NCI-H510A (cell line): Measurements from ENCODE around the gene SMIM35.
"Not testable (repeated sequence)": the region's sequence is repeated elsewhere in the genome, so short reads cannot be mapped to it uniquely, and the experiment has no call there.

Source experiments
- DNase-seq: peaks from one replicate; lab custom pipeline; 2025; lab: John Stamatoyannopoulos, UW

Gene SMIM35

GRCh38 chr11:118080296-118080695 is 6.5 kb downstream of the SMIM35 start:
- DNase-seq: no peak

DNA sequence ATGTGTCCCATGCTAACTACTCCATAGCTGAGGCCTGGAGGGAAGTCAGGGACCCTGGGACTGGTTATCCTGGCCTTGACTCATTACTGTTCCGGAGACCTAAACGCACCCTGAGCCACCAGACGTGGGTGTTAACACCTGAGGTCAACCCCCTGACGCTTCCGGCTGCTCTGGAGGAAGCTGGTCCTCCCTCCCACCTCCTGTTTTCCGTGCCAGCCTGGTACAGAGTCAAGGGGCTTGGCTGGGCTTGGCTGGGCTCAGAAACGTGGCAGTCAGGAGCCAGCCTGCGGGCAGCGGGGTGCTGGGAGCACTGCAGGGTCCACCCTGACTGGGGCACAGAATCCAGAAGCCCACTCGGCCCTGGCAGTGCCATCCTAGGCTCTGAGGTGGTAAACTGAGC is 7.3 kb downstream of the SMIM35 start:
- no peak for DNase-seq

DNA sequence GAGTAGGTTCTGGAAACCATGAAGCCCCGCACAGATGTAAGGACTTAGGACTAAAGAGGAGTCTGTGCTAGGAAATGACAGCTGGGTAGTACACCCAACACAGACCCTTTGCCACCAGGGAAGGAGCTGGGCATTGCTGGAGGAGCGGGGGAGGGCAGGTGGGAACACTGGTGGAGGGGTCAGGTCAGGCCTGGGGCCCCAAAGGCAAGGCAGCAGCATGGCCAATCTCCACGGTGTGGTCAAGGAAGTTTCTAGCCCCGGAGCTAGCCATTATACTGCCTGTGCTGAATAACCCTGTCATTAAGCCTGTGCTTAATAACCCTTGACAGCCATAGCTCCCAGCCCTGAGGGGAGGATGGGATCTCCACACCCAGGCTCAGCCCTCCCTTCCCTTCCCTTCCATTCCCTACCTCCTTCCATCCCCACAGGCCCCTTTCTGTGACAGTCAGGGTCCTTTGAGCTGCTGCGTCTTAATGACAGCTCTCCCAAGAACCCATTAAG is 7.8 kb downstream of the SMIM35 start:
- DNase-seq: no peak

DNA sequence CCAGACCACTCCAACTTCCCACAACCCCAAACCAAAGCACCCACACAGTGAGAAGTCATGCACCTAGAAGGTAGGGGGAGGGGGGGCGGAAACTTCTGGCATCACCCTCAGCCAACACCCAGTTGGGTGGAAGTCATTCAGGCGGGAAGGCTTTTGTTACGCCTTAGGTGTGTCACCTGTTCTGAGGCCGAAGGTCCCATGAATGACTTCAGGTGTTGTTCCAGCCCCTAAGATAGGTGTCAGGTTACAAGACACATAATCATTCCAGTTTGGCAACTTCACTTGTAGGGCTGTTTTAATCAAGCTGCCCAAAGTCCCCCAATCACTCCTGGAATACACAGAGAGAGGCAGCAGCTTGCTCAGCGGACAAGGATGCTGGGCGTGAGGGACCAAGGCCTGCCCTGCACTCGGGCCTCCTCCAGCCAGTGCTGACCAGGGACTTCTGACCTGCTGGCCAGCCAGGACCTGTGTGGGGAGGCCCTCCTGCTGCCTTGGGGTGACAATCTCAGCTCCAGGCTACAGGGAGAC is 9.9 kb downstream of the SMIM35 start, which contains the start of gene TMPRSS4:
Gene TMPRSS4 (plus strand): TSS at position 325 of the 528 bp plus-strand sequence. CDS start 225 bp downstream, outside the sequence.
- peak; percentile 92 for DNase-seq

GRCh38 chr11:118074785-118075184 is 12.0 kb downstream of the SMIM35 start:
- DNase-seq: no peak

DNA sequence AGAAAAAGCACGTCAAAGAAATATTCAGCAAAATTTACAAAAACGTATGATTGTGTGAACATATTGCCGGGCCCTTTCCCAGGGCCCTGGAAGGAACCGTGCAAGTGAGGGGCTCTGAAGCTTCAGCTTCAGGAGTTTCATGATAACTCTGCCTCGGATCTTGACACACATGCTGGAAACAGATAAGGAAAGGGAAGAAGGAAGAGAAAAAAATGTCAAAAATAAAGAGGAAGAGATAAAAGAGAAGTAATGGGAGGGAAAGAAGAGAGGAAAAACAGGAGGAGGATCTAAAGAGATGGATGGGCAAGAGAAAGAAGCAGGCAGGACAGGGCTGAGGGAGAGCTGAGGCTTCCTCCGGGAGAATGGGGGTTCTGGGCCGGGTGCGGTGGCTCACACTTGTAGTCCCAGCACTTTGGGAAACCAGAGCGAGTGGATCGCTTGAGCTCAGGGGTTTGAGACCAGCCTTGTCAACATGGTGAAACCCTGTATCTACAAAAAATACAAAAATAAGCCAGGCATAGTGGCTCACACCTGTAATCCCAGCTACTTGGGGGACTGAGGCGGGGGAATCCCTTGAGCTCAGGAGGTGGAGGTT is 12.6 kb downstream of the SMIM35 start:
- no peak for DNase-seq

DNA sequence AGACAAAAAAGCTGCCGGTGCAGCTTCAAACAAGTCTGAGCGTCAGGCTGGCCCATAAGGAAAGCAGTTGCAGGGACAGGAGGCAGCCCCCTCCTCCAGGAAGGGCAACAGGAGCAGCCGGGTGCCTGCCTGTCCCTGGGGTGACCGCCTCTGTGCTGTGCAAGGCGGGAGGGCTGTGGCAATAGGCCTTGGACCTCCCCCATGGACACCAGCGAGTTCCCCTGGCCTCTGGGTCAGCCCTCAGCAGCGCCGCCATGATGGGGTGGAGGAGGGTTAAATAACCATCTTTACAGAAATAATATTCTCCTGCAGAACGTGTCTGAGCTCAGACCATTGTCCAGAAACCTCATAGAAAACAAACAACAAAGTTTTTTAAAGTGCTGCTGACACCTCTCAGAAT is 13.2 kb downstream of the SMIM35 start:
- DNase-seq: no peak

DNA sequence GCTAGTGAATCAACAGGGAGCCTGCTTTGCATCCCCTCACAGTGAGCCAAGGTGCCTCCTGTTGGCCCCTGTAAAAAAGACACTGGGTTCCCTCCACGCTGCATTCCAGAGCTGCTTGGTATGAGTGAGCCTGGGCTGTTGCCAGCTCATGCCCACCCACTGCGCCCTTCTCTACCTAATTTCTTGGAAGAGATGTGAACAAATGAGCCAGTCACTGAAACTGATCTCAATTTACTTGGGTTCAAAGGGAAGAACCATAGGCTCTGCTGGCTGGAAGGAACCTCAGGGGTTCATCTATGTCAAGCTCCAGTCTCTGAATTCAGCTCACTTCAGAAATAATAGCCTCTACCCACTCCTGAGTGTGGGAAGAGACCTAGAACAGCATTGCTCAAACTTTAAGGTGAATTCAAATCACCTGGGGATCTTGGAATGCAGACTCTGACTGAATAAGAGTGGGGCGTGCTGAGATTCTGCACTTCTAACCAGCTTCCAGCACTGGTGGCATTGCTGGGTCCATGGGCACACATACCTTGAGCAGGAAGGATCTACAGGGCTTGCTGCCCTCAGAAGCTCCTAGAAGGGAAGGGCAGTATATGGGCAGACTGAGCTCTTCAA is 15.2 kb downstream of the SMIM35 start:
- DNase-seq: no peak

DNA sequence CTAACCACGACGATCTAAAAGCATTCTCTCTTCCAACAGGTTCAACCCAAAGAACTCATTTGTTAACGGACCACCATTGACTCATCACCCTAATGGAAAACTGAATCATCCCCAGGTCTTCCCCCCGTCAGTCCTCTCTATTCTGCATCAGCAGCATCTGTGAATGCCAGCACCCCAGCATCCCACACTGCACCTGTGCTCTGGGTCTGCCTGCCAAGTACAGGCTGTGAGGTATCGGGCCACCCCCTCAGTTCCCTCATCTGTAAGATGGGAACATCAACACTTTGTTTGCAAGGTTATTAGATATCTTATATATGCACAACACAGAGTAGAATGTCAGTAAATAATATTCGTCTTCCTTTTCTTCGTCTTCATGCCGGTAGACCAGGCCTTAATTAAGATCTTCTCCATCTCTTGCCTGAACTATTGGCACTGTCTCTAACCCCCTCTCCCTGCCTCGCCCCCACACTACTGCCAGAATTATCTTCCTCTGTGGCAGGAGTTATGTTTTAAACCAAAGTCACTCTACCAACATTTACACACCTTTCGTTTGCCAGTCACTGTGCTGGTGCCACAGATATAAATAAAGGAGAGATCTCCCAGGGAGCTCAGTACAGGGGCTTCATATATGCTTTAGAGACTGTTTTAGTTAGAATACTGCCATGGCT is 17.7 kb downstream of the SMIM35 start:
- DNase-seq: no peak

DNA sequence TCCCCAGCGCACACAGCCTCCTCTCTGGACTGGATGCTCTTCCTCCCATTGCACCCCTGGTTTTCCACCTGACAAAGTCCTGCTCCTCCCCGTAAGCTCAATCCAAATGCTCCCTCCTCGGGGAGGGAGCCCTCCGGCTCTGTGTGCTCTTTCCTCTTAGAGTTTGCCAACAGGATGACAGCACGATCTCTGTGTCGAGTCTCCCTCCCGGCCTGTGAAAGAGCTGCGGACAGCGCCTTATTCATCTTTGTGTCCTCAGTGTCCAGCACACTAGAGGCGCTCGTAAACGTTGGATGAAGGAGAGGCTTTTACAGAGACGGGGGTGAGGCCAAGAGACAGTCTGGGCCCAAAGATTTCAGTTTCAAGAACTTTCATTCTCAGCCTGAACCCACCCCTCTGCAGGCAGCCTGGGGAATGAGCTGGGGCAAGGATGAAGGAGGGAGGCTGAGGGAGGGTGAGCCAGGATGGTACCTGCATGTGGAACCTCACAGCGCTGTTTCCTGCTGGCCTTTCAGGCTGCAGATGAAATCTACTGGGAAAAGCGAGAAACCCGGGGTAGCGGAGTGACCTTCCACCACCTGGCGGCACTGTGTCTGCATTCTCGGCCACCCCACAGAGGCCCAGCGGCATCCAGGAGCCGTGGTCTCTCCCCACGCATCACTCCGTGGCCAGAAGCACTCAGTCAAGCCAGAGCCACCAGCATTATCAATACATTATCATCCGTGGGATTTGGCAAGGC is 18.4 kb downstream of the SMIM35 start:
- no peak for DNase-seq

- DNase-seq: no peak
Measured at GRCh38 chr11:118067006-118067405, 19.8 kb downstream of the SMIM35 start.

DNA sequence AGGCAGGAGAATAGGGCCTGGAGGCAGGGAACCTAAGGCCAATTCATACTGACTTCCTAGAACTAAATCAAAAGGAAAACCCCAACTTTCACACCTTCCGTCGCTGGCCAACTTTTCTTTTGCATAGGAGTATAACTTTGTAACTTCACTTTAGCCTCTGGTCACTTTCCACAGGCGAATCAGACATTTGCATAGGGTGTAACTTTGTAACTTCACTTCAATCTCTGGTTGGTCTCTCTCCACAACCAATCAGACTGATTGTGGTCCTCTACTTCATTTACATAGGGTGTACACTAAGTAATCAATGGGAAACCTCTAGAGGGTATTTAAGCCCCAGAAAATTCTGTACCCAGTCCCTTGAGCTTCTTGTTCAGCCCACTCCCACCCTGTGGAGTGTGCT is 21.4 kb downstream of the SMIM35 start:
- no peak for DNase-seq

DNA sequence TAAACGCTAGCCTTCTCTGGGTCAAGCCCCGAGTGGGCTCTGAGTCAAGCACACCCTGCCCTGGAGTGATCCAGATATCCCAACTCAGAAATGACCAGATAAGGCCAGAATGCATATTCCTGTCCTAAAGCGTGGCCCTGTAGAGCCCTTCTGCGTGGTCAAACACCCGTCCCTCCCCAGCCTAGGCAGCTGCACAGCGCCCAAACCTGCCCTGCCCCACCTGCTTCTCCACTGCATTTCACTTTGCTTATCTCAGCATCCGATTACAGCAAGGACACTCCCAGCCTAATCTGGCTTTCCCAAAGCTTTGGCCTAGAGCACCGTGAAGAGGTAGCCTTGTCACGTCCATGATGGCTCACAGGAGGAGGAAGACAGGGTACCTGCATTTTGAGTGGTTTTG is 21.8 kb downstream of the SMIM35 start:
- DNase-seq: no peak

DNA sequence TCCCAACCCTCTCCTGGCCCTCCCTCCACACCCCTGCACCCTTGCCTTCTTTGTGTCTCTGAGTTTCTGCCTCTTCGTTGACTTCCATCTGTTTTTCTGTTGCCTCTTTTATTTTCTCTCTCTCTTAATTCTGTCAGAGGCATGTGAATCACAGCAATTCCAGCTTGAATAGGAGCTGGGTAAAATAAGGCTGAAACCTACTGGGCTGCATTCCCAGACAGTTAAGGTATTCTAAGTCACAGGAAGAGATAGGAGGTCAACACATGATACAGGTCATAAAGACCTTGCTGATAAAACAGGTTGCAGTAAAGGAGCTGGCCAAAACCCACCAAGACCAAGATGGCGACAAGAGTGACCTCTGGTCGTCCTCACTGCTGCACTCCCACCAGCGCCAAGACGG is 24.1 kb downstream of the SMIM35 start:
- not testable (repeated sequence) for DNase-seq

DNA sequence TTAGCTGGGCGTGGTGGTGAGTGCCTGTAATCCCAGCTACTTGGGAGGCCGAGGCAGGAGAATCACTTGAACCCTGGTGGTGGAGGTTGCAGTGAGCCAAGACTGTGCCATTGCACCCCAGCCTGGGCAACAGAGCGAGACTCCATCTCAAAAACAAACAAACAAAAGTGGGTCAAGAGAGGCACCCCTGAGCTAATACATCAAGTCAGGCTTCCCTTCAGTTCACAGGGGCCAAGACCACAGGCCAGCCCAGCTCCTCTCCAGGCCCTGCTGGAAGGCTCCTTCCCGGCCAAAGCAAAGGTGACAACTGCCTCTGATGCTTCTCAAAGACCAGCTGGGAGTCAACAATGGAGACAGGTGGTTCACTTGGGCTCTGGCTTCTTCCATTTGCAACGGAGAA is 24.6 kb downstream of the SMIM35 start:
- DNase-seq: not testable (repeated sequence)

DNA sequence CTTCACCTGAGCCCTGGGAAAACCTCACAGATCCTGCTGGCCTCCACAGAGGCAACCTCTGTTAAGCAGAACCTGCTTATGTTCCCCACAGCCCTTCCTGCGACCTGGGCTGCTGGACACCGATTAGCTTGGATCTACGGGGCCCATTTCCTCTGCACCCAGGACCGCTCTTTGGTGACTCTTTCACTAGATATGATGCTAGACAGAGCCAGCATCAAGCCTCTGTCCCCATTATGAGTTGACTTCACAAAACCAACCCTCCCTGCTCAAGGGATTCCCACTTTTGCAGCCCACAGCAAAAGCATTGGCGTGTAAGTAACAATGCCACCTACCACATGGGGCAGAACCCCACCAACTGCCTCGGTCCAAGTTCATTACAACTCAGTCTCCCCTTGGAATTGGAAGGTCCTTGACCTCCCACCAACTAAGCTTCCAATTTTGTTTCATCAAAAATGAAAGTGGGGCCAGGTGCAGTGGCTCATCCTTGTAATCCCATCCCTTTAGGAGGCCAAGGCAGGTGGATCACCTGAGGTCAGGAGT is 25.1 kb downstream of the SMIM35 start:
- no peak for DNase-seq

DNA sequence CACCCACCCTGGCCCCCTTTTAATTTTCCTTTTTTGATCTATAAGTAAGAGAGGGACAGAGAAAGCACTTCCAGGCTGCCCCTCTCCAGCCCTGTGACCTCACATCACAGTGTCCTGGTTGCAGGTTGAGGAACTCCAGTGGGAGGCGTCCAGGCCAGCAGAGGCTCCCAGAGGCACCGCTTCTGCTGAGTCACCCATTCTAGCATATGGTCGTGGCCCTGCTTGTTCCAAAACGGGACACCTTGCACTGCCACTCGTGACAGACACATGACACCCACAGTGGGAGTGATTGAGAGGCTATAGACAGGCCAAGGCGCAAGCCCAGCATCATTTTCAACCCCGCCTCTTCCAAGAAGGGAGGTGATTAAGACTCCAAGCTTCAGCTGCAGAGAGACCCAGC is 25.9 kb downstream of the SMIM35 start:
- DNase-seq: no peak

DNA sequence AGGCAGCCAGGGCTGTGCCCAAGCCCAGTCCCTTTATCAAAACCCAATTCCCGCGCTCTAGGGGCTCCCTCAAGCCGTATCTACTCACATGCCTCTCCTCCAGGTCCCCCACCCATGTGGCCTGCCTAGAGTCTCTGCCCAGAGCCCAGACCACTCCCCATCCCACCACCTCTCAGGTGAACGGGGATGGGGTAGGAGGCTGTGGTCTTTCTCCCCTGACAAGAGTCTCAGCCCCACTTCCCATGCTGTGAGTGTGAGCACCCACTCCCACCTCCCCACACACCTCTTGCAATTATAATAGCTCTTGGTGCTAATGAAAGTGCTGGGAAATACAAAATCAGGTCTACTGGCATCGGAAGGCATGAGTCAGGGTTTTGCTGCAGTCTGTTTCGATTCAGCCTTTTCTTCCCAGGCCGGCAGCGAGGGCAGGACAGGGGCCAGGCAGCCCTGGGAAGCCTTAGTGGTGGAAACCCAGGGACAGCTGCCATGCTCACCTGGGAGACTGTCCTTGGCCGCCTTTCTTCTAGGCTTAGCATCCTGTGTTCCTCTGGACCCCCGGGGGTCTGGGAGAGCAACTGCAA is 26.6 kb downstream of the SMIM35 start:
- no peak for DNase-seq

- no peak for DNase-seq
Measured at GRCh38 chr11:118059246-118059940, 27.4 kb downstream of the SMIM35 start.

DNA sequence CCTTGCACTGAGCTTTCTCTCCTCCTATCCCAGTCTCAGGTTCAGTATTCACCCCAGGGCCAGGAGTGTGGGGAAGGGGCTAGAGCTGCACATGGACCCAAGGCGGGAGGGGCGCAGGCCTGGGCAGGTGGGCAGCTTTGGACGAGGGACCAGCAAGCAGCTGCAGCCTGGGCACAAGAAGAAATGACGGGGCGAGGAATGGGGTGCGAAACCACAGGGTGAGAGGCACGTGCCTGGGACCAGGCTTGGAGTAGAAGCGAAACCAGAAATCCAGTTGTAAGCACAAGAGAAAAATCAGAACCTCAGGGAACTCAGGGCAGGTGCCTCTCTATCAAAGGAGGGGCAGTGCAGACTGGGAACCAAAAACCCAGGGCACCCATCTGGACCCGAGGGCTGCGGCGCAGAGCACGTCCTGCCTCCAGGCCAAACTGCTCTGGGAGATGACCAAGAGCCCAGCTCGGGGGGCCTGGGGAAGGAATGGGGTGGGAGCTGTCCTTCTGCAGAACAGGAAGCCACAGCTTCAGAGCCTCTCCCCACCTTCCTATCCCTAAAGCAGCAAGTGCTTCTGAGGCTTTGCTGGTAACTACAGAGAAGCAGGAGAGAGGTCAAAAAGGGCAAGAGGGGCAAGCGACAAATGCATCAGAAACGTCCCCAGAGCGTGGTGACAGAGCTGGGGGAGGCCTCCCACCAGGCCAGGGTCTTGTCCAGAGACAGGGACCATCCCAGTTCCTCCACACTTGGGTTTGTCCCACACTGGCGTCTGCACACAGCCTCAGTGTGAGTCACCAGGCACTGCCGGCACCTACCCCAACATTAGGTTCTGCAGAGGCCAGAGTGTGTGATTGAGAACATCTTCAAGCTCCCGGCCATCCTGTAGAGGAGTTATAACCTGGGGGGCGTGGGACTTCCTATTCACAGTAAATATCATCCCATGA is 28.2 kb downstream of the SMIM35 start:
- no peak for DNase-seq
